DMS 273 (cell line): Measurements from ENCODE around the gene TAF4.
A peak's percentile ranks its signal among the peaks of the same experiment; 100 is the strongest.
"Not testable (repeated sequence)": the region's sequence is repeated elsewhere in the genome, so short reads cannot be mapped to it uniquely, and the experiment has no call there.

Source experiments
- DNase-seq: peaks from one replicate; lab custom pipeline; 2025; ENCODE audit not compliant: unreplicated experiment; lab: John Stamatoyannopoulos, UW

Gene TAF4

DNA sequence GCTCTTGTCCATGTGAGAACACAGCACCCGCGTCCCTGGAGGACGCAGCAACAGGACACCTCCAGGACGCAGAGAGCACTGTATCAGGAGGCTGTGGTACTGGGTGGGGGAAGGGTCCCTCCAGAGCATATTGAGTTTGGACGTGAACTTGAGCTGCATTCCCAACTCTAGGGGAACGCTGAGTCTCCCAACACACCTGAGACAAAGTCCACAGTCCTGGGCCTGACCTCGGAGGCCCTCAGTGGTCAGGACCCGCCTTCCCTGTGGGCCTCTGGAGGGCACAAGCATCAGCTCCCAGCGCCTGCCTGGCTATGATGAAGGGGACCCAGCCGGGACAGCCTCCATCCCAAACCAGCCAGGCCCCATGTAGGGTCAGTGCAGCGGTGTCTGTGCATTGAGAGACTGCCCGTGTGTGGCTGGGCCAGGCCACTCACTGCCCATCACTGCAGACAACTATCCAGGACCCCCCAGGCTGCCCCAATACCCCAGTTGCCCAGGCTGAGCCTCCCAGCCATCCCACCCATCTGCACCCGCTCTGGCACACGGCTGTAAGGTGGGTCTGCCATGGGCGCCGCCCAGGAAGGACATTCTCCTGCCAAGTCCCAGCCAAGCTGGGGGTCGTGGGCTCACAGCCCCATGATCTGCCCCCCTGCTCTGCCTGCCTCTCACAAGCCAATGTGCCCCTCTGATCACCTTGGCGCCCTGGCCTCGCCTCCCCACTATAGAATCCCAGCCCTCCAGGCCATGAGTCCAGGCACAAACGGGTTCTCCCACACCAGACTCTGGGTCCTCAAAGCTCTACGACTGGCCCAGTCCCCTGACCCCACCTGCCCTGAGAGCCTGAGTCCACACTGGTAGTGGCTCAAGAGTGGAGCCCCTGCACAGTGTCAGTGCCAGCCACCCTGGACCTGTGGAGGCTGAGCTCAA is 115.7 kb downstream of the TAF4 start:
- DNase-seq = no peak

DNA sequence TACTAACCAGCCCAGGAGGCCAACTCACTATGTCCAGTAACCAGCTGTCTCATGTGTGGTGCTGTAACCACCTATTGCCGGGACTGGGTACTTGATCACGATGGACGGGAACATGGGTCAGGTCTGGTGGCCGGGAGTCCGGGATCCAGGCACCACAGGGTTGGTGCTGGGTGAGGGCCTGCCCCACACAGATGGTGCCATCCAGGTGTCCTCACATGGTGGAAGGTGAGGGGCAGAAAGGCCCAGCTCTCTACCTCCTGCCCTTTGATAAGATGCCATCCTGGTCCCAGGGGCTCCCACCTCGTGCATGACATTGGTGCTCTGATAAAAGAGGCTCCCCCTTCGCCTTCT is 116.3 kb downstream of the TAF4 start:
- DNase-seq = no peak

DNA sequence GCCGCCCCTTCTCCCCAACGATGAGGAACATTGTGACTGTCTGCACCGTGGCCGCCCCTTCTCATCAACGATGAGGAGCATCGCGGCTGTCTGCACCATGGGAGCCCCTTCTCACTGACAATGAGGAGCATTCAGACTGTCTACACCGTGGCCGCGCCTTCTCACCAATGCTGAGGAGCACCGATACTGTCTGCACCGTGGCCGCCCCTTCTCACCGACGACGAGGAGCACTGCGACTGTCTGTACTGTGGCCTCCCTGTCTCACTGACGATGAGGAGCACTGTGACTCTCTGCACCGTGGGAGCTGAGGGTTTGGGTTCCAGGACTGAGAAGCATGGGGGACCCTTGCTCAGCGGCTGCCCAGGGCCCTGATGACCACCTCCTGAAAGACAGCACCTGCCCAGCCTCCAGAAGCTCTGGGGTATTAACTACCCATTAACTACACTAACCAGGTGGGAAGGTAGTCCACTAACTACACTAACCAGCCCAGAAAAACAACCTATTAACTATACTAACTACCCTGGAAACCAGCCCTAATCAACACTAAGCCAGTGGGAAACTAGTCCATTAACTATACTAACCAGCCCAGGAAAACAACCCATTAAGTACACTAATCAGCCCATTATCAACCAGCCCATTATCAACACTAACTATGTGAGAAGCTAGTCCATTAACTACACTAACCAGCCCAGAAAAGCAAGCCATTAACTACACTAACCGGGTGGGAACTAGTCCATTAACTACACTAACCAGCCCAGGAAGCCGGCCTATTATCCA is 116.9 kb downstream of the TAF4 start:
- no peak for DNase-seq

DNA sequence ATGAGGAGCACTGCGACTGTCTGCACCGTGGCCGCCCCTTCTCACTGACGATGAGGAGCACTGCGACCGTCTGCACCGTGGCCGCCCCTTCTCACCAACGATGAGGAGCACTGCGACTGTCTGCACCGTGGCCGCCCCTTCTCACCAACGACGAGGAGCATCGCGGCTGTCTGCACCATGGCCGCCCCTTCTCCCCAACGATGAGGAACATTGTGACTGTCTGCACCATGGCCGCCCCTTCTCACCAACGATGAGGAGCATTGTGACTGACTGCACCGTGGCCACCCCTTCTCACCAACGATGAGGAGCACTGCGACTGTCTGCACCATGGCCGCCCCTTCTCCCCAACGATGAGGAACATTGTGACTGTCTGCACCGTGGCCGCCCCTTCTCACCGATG is 117.6 kb downstream of the TAF4 start:
- not testable (repeated sequence) for DNase-seq

DNA sequence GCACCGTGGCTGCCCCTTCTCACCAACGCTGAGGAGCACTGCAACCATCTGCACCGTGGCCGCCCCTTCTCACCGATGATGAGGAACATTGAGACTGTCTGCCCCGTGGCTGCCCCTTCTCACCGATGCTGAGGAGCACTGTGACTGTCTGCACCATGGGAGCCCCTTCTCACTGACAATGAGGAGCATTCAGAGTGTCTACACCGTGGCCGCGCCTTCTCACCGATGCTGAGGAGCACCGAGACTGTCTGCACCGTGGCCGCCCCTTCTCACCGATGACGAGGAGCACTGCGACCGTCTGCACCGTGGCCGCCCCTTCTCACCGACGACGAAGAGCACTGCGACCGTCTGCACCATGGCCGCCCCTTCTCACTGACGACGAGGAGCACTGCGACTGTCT is 120.2 kb downstream of the TAF4 start:
- DNase-seq = not testable (repeated sequence)

DNA sequence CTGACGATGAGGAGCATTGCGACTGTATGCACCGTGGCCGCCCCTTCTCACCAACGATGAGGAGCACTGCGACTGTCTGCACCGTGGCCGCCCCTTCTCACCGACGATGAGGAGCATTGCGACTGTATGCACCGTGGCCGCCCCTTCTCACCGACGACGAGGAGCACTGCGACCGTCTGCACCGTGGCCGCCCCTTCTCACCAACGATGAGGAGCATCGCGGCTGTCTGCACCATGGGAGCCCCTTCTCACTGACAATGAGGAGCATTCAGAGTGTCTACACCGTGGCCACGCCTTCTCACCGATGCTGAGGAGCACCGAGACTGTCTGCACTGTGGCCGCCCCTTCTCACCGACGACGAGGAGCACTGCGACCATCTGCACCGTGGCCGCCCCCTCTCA is 120.7 kb downstream of the TAF4 start:
- not testable (repeated sequence) for DNase-seq

DNA sequence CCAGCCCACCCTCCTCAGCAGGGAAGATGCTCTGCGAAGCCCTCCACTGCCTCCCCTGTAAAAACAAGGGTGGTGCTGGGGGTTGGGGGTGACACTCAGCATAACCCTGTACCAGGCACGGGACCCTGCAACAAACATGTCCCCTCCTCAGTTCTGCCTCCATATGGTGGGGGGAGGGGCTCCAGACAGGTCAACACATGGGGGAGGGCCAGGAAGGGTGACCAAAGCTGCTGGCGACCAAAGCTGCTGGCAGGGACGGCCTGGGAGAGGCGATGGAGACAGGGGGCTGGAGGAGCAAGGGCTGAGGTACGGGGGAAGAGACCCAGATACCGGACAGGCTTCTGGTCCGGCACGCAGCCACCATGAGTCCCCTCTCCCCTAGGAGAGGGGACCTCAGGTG is 123.2 kb downstream of the TAF4 start:
- DNase-seq = no peak

DNA sequence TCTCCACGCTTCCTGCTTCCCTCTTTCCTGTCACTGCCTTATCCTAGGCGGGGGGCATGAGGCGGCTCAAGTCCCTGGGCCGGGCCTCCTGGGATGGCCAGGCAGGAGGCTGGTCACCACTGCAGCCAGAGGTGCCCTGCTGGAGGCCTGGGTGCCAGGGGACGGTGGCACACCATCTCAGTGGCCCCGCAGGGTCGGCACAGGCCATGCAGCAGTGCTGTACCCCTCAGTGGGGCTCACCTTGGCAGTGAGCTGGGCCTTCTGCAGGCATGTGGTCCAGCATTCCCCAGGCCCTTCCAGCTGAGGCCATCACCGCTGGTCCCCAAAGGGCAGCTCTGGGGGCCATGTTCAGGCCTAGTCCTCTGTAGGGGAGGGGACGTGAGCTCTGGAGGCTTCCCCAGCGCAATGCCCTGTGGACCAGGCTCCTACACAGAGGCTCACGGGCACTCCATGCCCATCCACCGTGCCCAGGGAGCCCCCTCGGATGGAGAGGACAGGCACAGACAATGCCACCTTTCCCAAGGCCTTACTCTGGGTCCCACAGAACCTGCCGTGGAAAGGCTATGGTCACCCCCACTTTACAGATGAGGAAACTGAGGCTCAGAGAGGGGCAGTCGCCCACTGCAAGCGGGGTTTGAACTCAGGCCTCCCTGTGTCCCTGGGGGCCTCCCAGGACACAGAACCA is 123.8 kb downstream of the TAF4 start:
- no peak for DNase-seq

DNA sequence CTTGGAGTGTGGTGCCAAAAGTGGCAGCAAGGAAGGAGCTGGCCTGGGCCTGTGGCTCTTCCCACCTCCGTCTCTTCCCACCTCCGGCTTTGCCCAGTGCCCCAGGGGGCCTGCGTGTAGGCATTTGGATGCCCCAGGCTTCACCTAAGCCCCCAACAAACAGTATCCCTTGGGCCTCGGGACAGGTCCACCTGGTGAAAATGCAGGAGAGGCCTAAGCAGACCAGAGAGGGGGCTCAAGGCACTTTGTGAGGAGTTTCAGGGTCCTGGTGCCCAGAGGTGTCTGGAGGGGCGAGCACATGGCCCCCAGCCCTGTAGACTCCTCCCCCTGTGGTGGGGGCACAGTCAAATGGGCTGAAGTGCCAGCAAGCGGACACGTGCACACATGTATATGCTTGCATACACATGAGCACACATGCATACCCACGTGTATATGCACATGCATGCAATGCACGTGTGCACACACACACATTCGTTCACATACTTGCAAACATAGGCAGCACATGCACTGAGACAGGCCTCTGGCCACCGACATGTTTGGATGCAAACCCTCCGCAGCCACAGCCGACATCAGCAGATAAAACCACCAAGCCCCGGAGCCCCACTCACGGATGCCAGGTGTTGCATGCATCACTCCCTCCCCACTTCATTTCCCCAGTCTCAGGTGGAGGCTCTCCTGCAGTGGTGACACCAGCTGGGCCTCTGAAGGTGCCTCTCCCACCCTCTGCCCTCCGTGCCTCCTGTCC is 124.5 kb downstream of the TAF4 start:
- no peak for DNase-seq

DNA sequence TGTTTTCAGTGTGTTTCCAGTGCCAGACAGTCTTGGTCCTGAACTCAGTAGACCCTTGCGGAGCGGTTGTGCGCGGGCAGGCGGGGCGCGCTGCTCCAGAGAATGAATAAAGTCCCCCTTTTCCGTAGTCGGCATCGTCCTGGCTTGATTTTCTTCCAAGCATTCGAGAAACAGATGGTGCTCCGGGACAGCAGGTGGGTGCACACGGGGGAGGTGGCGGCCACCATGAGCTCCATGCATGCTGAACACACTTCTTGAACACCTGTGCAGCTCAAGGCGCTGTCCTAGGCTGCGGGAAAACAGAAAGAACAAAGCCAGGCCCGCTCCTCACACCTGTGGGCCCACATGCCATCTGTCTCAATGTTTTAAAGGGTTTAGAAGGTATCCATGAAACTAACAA is 125.2 kb downstream of the TAF4 start:
- peak; percentile 64 for DNase-seq

DNA sequence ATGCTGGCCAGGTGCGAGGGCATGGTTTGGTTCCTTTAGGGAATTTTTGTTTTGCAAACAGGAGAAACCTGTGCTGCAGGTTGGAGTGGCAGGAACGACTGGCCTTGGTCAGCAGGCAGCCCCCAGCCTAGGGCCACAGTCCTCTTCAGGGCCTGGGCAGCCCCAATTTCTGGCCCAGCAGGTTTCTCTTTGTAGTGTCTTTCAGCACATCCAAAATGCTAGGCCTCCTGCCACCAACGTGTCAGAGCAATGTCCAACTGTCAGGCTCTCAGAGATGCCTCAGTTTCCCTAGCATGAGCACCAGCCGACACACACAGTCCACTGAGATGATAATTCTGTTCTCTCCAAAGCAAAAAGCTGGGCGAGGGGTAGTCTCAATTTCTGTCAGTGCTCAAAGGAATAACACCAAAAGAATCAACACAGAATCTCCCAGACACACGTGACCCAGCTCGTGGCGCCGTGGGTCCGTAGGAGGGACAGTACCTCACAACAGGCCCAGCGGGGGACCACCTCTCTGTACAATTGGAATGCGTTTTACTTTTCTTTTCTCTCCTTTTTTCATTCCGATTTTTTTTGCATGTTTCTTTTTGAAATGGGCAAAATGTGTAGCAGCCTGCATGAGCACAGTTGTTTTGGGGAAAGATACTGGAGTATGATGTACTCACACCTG is 125.9 kb downstream of the TAF4 start:
- no peak for DNase-seq

DNA sequence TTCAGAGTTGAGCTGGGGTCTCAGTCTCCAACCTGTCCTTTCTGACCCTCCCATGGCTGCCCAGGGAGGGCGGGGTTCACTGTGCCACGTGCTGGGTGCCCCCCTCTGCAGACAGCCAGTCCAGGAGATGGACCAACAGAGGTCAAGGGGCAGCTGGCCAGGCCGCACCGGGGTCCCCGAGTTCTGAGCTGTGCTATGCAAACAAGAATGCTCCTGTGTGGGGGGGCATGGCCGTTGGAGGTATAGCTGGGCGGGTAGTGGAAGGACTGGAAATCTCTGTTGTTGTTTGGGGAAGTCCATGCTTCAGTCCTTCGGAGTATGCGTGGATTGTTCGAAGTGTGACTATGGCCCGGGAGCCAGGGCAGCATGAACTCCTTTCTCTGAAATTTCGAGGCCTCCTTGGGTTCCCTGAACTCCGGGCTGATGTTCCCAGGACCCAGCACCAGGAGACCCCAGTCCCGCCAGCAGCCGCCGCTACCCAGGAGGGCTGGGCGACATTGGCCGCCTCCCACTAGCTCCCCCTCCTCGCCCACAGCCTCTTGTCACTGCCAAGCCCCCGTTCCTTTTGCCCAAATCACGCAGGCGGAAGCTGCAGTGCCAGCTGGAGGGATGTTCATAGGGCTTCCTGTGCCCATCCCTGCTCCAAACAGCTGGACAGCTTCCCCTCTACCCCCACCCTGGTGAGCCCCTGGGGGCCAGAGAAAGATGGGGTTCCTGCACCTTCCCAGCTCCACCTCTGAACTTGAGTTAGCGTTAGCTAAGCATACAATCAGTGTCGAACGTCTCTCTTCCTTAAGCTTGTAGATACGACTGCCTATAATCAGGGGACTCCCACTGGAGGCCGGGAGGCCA is 126.6 kb downstream of the TAF4 start:
- no peak for DNase-seq

DNA sequence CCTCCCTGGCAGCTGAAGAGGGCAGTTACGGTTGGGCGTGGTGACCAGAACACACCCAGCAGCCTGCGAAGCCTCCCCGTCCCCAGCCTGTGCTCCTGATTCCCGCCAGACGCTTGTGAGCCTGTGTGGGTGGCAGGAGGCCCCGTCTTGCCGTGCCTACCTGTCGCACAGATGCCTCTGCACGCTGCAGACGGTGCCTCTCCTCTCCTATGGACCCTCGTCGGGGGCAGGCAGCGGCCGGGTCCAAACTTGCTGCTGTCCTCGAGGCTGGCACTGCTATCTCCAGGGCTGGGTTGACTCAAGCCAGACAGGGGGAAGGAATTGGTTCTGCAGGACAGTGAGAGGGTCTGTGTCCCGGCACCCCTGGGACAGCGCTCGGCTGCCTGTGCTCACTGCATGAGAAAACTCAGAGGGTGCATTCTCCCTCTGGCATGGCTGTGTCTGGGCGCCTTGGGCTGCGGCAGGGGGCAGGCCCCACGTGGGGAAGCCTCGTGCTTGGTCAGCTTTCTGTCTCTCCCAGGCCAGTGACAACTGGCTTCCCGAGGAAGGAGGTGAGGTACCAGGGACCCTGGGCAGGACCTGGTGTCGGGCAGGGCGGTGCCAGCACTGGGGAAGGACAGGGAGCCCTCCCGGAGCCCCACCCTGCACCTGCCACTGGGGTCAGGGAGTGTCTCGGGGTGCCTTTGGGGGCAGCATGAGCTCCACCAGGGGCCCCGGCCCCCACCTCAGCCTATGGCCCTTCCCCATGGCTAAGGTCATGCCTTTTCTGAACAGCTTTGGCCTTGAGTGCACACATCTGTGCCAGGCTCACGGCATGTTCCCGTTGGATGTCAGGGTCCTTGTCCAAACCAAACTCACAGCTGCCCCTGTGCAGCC is 127.5 kb downstream of the TAF4 start:
- DNase-seq = no peak

DNA sequence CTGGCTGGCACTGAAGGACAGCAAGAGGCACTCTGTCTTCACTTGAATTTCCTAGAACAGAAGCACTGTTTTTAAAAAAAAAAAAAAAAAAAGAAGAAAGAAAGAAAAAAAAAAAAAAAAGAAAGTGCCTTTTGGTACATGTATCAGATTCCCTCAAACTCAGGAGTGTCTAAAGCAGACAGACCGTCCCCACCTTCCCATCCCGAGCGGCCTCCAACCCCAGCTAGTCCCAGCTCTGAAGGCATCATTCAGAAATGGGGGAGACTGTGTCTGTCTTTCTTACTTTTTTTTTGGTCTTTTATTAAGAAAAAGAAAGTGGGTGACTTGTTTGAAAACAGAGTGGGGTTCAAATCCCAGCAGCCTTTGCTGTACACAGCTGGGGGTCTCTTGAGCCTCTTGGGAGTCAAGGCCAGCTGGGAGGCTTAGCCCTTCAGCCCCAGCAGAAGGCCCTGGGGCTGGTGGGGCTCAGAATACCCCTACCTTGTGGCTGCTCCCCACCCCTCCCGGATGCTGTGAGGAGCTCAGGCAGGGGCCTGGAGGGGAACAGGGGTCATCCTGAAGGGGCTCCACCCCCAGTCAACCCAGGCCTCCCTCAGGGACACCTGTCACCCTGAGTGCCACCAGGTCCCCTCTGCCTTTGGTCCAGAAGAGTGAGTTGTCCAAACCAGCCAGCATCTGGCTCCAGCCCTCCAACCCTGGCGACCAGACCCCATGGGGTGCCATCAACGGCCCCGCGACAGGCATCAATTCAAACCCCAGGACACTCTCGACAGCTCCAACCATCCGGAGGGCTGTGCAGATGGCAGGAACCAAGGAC is 128.3 kb downstream of the TAF4 start:
- no peak for DNase-seq

DNA sequence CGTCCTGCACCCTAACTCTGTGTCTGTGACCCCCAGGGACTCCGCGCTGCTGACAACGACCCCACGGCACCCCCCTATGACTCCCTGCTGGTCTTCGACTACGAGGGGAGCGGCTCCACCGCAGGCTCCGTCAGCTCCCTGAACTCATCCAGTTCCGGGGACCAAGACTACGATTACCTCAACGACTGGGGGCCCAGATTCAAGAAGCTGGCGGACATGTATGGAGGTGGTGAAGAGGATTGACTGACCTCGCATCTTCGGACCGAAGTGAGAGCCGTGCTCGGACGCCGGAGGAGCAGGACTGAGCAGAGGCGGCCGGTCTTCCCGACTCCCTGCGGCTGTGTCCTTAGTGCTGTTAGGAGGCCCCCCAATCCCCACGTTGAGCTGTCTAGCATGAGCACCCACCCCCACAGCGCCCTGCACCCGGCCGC is 129.0 kb downstream of the TAF4 start:
- no peak for DNase-seq

DNA sequence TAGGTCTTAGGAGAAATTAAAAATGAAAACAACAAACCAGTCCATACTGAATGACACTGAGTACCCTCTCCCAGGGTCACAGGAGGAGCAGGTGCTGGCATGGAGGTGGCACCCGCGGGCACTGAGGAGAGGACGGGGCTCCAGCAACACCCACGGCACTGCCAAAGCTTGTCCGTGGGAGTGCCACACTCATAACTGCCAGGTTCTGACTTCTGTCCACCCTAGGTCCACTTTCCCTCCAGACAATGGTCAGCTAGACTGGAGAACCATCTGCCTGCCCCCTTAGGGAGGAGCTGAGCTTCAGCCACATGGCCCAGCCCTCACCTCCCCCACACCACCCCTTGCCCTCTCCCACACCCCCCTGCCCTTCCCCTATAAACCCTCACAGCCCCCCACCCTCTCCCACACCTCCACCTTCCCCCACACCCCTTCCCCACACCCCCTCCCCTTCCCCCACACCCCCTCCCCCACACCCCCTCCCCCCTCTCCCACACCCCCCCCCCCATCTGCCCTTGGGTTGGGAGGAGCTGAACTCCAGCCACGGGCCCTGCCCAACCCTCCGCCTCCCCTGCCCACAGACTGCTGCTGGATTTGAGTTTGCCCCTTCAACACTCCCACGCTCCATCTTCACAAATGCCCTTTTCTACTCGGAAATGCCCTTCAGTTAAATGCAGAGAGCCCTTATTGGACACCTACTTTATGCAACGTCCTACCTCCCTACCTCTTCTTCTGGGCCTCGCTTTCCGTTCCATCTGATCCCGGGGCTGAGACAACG is 129.6 kb downstream of the TAF4 start:
- no peak for DNase-seq
